ENCODE results near the gene TMC5.
"Not testable (repeated sequence)": the region's sequence is repeated elsewhere in the genome, so short reads cannot be mapped to it uniquely, and the experiment has no call there.

The TMC5 gene

GRCh38 chr16:19400711-19401110 lies 17.0 kb upstream of the TMC5 start:
- no peak for DNase-seq (ENCODE audit: low spot score)

GRCh38 chr16:19406891-19407491 lies 10.7 kb upstream of the TMC5 start:
- no peak for DNase-seq (ENCODE audit: low spot score)

- DNase-seq (ENCODE audit: low spot score) = peak; percentile 67
These were observed 7.1 kb upstream of the TMC5 start for GRCh38 chr16:19410435-19411171.

GRCh38 chr16:19411298-19411697 lies 6.4 kb upstream of the TMC5 start:
- no peak for DNase-seq (ENCODE audit: low spot score)

GRCh38 chr16:19412055-19412454 lies 5.6 kb upstream of the TMC5 start:
- not testable (repeated sequence) for DNase-seq (ENCODE audit: low spot score)

- no peak for DNase-seq (ENCODE audit: low spot score)
These were observed 2.2 kb upstream of the TMC5 start for GRCh38 chr16:19415461-19415860.

GRCh38 chr16:19415918-19416317 lies 1.8 kb upstream of the TMC5 start:
- DNase-seq (ENCODE audit: low spot score) = no peak

GRCh38 chr16:19418200-19418599 lies 517 bp downstream of the TMC5 start:
- no peak for DNase-seq (ENCODE audit: low spot score)

GRCh38 chr16:19419698-19420075 lies 2.0 kb downstream of the TMC5 start:
- no peak for DNase-seq (ENCODE audit: low spot score)

- DNase-seq (ENCODE audit: low spot score) = no peak
These were observed 6.8 kb downstream of the TMC5 start for GRCh38 chr16:19424478-19424877.

GRCh38 chr16:19430345-19430744 lies 12.7 kb downstream of the TMC5 start:
- DNase-seq (ENCODE audit: low spot score) = no peak

GRCh38 chr16:19431636-19432340 lies 14.1 kb downstream of the TMC5 start:
- no peak for DNase-seq (ENCODE audit: low spot score)

- peak; percentile 87 for DNase-seq (ENCODE audit: low spot score)
These were observed 14.7 kb downstream of the TMC5 start for GRCh38 chr16:19432429-19432828.

GRCh38 chr16:19434584-19434983 lies 16.9 kb downstream of the TMC5 start:
- no peak for DNase-seq (ENCODE audit: low spot score)

- no peak for DNase-seq (ENCODE audit: low spot score)
These were observed 18.9 kb downstream of the TMC5 start for GRCh38 chr16:19436540-19436939.

- no peak for DNase-seq (ENCODE audit: low spot score)
These were observed 19.6 kb downstream of the TMC5 start for GRCh38 chr16:19437280-19437679.

- DNase-seq (ENCODE audit: low spot score) = no peak
These were observed 21.1 kb downstream of the TMC5 start for GRCh38 chr16:19438739-19439138.

- no peak for DNase-seq (ENCODE audit: low spot score)
These were observed 21.8 kb downstream of the TMC5 start for GRCh38 chr16:19439483-19439882.

GRCh38 chr16:19443659-19444058 lies 26.0 kb downstream of the TMC5 start:
- DNase-seq (ENCODE audit: low spot score) = no peak

- DNase-seq (ENCODE audit: low spot score) = no peak
These were observed 28.7 kb downstream of the TMC5 start for GRCh38 chr16:19446300-19446846.

- no peak for DNase-seq (ENCODE audit: low spot score)
These were observed 29.2 kb downstream of the TMC5 start for GRCh38 chr16:19446886-19447285.

- DNase-seq (ENCODE audit: low spot score) = no peak
These were observed 32.5 kb downstream of the TMC5 start for GRCh38 chr16:19450186-19450585.
